Astrocyte (in vitro differentiated cells and primary cell): ENCODE measurements around the gene PRKAR2B. TPM values are rescaled to one million over a fixed set of nuclear protein-coding genes. Genes with fewer than 3 reads are reported as not detected.
A peak's percentile ranks its signal among the peaks of the same experiment; 100 is the strongest.

Experiments used
- DNase-seq: peaks from one replicate; pipeline ENCODE4 v3.0.0-alpha.2; 2010; ENCODE audit warnings: low read depth
- FAIRE-seq: peaks from 2 replicates; lab custom pipeline; 2011; peaks lifted over from hg19 to GRCh38; lab: Jason Lieb, UNC
- H2AFZ ChIP-seq: 2 replicates; pipeline ENCODE4 v1.6.0; 2012; ENCODE audit warnings: low read depth, low read length, inconsistent platforms
- H3K27ac ChIP-seq: 2 replicates; pipeline ENCODE4 v1.5.1; 2011; ENCODE audit warnings: low read depth, low read length, inconsistent platforms
- H3K27me3 ChIP-seq: 2 replicates; pipeline ENCODE4 v1.6.0; 2011; ENCODE audit warnings: low read length, inconsistent platforms; ENCODE audit not compliant: insufficient read depth
- H3K36me3 ChIP-seq: 2 replicates; pipeline ENCODE4 v1.5.1; 2011; ENCODE audit warnings: low read length, inconsistent platforms; ENCODE audit not compliant: insufficient read depth
- H3K4me1 ChIP-seq: 2 replicates; pipeline ENCODE4 v1.5.1; 2011; ENCODE audit warnings: low read length, inconsistent platforms; ENCODE audit not compliant: insufficient read depth
- H3K4me2 ChIP-seq: 2 replicates; pipeline ENCODE4 v1.6.0; 2012; ENCODE audit warnings: low read length, inconsistent platforms
- H3K4me3 ChIP-seq: 2 replicates; pipeline ENCODE4 v1.5.1; 2011; ENCODE audit warnings: low read depth, mild to moderate bottlenecking, low read length, inconsistent platforms; ENCODE audit not compliant: insufficient read depth
- H3K79me2 ChIP-seq: 2 replicates; pipeline ENCODE4 v1.6.0; 2012; ENCODE audit warnings: mild to moderate bottlenecking, low read length, inconsistent platforms; ENCODE audit not compliant: insufficient read depth
- H3K9ac ChIP-seq: 2 replicates; pipeline ENCODE4 v1.6.0; 2012; ENCODE audit warnings: mild to moderate bottlenecking, low read length, inconsistent platforms
- H3K9me3 ChIP-seq: 2 replicates; pipeline ENCODE4 v1.5.1; 2012; ENCODE audit warnings: low read depth, mild to moderate bottlenecking, low read length, inconsistent platforms; ENCODE audit not compliant: insufficient read depth
- H4K20me1 ChIP-seq: 2 replicates; pipeline ENCODE4 v1.6.0; 2012; ENCODE audit warnings: low read length, inconsistent platforms; ENCODE audit not compliant: insufficient read depth
- H3K27ac Mint-ChIP-seq: one replicate; pipeline ENCODE4 v1.8.0; 2021; ENCODE audit warnings: mild to moderate bottlenecking, mixed read lengths; ENCODE audit not compliant: unreplicated experiment
- H3K27me3 Mint-ChIP-seq: one replicate; pipeline ENCODE4 v1.8.0; 2021; ENCODE audit warnings: low read depth, mixed read lengths; ENCODE audit not compliant: unreplicated experiment
- H3K36me3 Mint-ChIP-seq: one replicate; pipeline ENCODE4 v1.8.0; 2021; ENCODE audit warnings: low read depth, mixed read lengths; ENCODE audit not compliant: unreplicated experiment
- H3K4me1 Mint-ChIP-seq: one replicate; pipeline ENCODE4 v1.8.0; 2021; ENCODE audit warnings: low read depth, mixed read lengths; ENCODE audit not compliant: unreplicated experiment
- H3K4me3 Mint-ChIP-seq: one replicate; pipeline ENCODE4 v1.8.0; 2021; ENCODE audit warnings: mild to moderate bottlenecking, moderate library complexity, mixed read lengths; ENCODE audit not compliant: unreplicated experiment
- H3K9me3 Mint-ChIP-seq: one replicate; pipeline ENCODE4 v1.8.0; 2021; ENCODE audit warnings: mild to moderate bottlenecking, mixed read lengths; ENCODE audit not compliant: unreplicated experiment
- CTCF ChIP-seq: IDR thresholded peaks from 2 replicates; pipeline ENCODE4 v1.5.1; 2011; ENCODE audit warnings: low read depth, mild to moderate bottlenecking, inconsistent platforms, low read length, moderate library complexity; ENCODE audit not compliant: insufficient read depth
- EZH2 ChIP-seq: IDR thresholded peaks from 2 replicates; pipeline ENCODE4 v1.6.1; 2012; ENCODE audit warnings: mild to moderate bottlenecking, low read length, inconsistent platforms; ENCODE audit not compliant: insufficient read depth
- total RNA-seq: library from RNA; stranded (reverse); gene quantifications from 2 replicates; pipeline ENCODE4 v1.2.1, GENCODE V29; 2021

The PRKAR2B gene
- total RNA-seq, 1 donor from 2014 or later, result 7.6 TPM

- Histone ChIP-seq H3K27me3 (no peaks in the 10 kb centered on the region), H4K20me1 (peaks cover 61% of the 10 kb centered on the region), H3K27ac (no peak overlapping the region), H3K79me2 (peaks cover 83% of the 10 kb centered on the region), H3K4me2 (no peak overlapping the region), H2AFZ (no peak overlapping the region), H3K4me1 (no peaks in the 10 kb centered on the region), H3K4me3 (no peak overlapping the region), H3K9ac (no peak overlapping the region), H3K36me3 (no peaks in the 10 kb centered on the region), H3K9me3 (no peaks in the 10 kb centered on the region)
- no peaks in the 10 kb centered on the region for H3K36me3 Mint-ChIP-seq
- H3K9me3 Mint-ChIP-seq, result no peaks in the 10 kb centered on the region
- no peak for TF ChIP-seq CTCF
- no peak for TF ChIP-seq EZH2
- H3K27ac Mint-ChIP-seq, result no peak overlapping the region
- H3K4me1 Mint-ChIP-seq, result peaks cover 28% of the 10 kb centered on the region
- FAIRE-seq (no peak), DNase-seq (no peak)
- H3K4me3 Mint-ChIP-seq, result no peak overlapping the region
- no peaks in the 10 kb centered on the region for H3K27me3 Mint-ChIP-seq
Observed at GRCh38 chr7:107173691-107174406, 129.3 kb downstream of the PRKAR2B start.

DNA sequence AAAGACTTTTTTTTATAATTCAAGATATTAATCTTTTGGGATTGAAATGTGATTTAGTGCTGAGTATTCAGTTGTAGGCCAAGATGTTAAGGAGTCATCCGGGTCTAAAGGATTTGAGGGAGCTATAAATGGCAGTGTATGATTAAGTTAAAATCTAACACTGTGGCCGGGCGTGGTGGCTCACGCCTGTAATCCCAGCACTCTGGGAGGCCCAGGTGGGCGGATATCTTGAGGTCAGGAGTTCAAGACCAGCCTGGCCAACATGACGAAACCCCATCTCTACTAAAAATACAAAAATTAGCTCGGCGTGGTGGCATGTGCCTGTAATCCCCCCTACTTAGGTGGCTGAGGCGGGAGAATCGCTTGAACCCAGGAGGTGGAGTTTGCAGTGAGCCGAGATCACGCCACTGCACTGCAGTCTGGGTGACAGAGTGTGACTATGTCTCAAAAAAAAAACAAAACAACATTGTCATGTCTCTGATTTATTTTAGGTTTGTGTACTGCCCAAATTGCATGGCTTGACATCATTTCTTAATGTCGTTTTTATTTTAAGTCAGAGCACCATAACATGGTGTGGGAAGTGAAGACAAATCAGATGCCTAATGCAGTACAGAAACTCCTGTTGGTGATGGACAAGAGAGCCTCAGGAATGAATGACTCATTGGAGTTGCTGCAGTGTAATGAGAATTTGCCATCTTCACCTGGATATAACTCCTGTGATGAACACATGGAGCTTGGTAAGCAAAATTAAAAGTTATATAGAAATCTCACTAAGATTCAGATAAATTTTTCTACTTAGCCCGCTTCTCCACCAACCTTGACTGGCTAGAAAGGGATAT lies 135.0 kb downstream of the PRKAR2B start:
- Histone ChIP-seq H3K27me3 (no peaks in the 10 kb centered on the region), H3K4me2 (no peak overlapping the region), H3K36me3 (peaks cover 9% of the 10 kb centered on the region), H4K20me1 (peaks cover 41% of the 10 kb centered on the region), H3K9me3 (no peaks in the 10 kb centered on the region), H2AFZ (no peak overlapping the region), H3K4me1 (peaks cover 16% of the 10 kb centered on the region), H3K4me3 (no peak overlapping the region), H3K9ac (no peak overlapping the region), H3K79me2 (peaks cover 38% of the 10 kb centered on the region), H3K27ac (no peak overlapping the region)
- Mint-ChIP-seq H3K27ac (no peak overlapping the region), H3K4me3 (peak overlapping the region; percentile 50), H3K27me3 (no peaks in the 10 kb centered on the region), H3K9me3 (no peaks in the 10 kb centered on the region), H3K36me3 (peaks cover 4% of the 10 kb centered on the region), H3K4me1 (peaks cover 23% of the 10 kb centered on the region)
- peak; percentile 52 for DNase-seq
- FAIRE-seq, result no peak
- TF ChIP-seq CTCF (no peak), EZH2 (no peak)
